Stimulated activated CD4-positive, alpha-beta T cell treated with anti-CD3 and anti-CD28 coated beads, Interleukin-2, amount 100 ng/mL, for 24 hours (primary cell): Measurements from ENCODE around the gene CCDC148.

Source experiments
- DNase-seq, 2 donors: peaks; one replicate each; pipeline ENCODE4 v3.0.0-alpha.2; 2020

CCDC148 gene

GRCh38 chr2:158204741-158205165 is 251.8 kb downstream of the CCDC148 start:
- no peak for DNase-seq

- DNase-seq, result no peak
These were observed 254.3 kb downstream of the CCDC148 start for GRCh38 chr2:158202161-158202815.

- DNase-seq, result no peak
These were observed 256.5 kb downstream of the CCDC148 start for GRCh38 chr2:158199928-158200650.

- no peak for DNase-seq
These were observed 258.6 kb downstream of the CCDC148 start for GRCh38 chr2:158197940-158198339.

- DNase-seq, result no peak
These were observed 262.3 kb downstream of the CCDC148 start for GRCh38 chr2:158194229-158194628.

GRCh38 chr2:158192515-158193443 is 263.8 kb downstream of the CCDC148 start:
- no peak for DNase-seq

GRCh38 chr2:158191076-158191895 is 265.3 kb downstream of the CCDC148 start:
- DNase-seq, result peak; percentile 14 to 21

- DNase-seq, result no peak
These were observed 267.0 kb downstream of the CCDC148 start for GRCh38 chr2:158189526-158189925.

GRCh38 chr2:158187908-158188307 is 268.6 kb downstream of the CCDC148 start:
- no peak for DNase-seq

- no peak for DNase-seq
These were observed 271.8 kb downstream of the CCDC148 start for GRCh38 chr2:158184556-158185343.

GRCh38 chr2:158184001-158184400 is 272.6 kb downstream of the CCDC148 start:
- no peak for DNase-seq

GRCh38 chr2:158182676-158183295 is 273.8 kb downstream of the CCDC148 start:
- no peak for DNase-seq

- no peak for DNase-seq
These were observed 275.4 kb downstream of the CCDC148 start for GRCh38 chr2:158181171-158181570.

GRCh38 chr2:158179660-158180059 is 276.9 kb downstream of the CCDC148 start:
- DNase-seq, result no peak

GRCh38 chr2:158178646-158179045 is 277.9 kb downstream of the CCDC148 start:
- DNase-seq, result no peak

GRCh38 chr2:158174956-158175355 is 281.6 kb downstream of the CCDC148 start:
- no peak for DNase-seq

GRCh38 chr2:158174495-158174894 is 282.1 kb downstream of the CCDC148 start:
- DNase-seq, result no peak

- DNase-seq, result no peak
These were observed 283.8 kb downstream of the CCDC148 start for GRCh38 chr2:158172719-158173118.

- DNase-seq, result no peak
These were observed 302.0 kb downstream of the CCDC148 start for GRCh38 chr2:158154596-158154995.

- no peak for DNase-seq
These were observed 303.1 kb downstream of the CCDC148 start for GRCh38 chr2:158153270-158154015.
